H1 (cell line): ENCODE data around the gene KIF21A. TPM values are rescaled to one million over a fixed set of nuclear protein-coding genes. Genes with fewer than 3 reads are reported as not detected.

Experiments used
- CTCF ChIA-PET: fragments of 300-600 bp; sonication (Branson Sonifier 250); formaldehyde crosslinking; loops from one replicate; lab custom pipeline; 2021; ENCODE audit not compliant: partially characterized antibody; lab: Charles Lee
- POLR2A ChIA-PET: fragments of 300-600 bp; sonication (Branson Sonifier 250); formaldehyde crosslinking; loops from one replicate; lab custom pipeline; 2021; ENCODE audit warnings: inconsistent platforms; ENCODE audit not compliant: partially characterized antibody; lab: Charles Lee
- DNase-seq, 2 experiments: peaks; one replicate each; pipeline versions ENCODE4 v3.0.0 to v3.0.0-alpha.2; 2010 to 2022; ENCODE audit warnings: low spot score in 2 of 2, low read depth in 1 of 2, mixed read lengths in 1 of 2
- FAIRE-seq: peaks from 2 replicates; lab custom pipeline; 2011; peaks lifted over from hg19 to GRCh38; lab: Jason Lieb, UNC
- H2AFZ ChIP-seq: 2 replicates; pipeline ENCODE4 v1.8.1; 2012; ENCODE audit warnings: low read length, inconsistent platforms
- H2AK5ac ChIP-seq: 2 replicates; pipeline ENCODE4 v1.6.1; 2013; ENCODE audit warnings: low read depth, low read length
- H2BK120ac ChIP-seq: replicated peaks from 2 replicates; pipeline ENCODE3; 2013; ENCODE audit warnings: low read depth, low read length, inconsistent platforms
- H2BK12ac ChIP-seq: 2 replicates; pipeline ENCODE4 v1.6.1; 2013; ENCODE audit warnings: low read depth, low read length
- H2BK15ac ChIP-seq: 2 replicates; pipeline ENCODE4 v1.6.1; 2013; ENCODE audit warnings: low read length
- H2BK20ac ChIP-seq: 2 replicates; pipeline ENCODE4 v1.6.1; 2013; ENCODE audit warnings: low read length
- H2BK5ac ChIP-seq: 2 replicates; pipeline ENCODE4 v1.6.1; 2013; ENCODE audit warnings: low read depth, low read length
- H3K14ac ChIP-seq: 2 replicates; pipeline ENCODE4 v1.6.1; 2013; ENCODE audit warnings: inconsistent platforms; ENCODE audit not compliant: insufficient read length
- H3K18ac ChIP-seq: 2 replicates; pipeline ENCODE4 v1.6.1; 2013; ENCODE audit warnings: low read length; ENCODE audit errors: extremely low read depth
- H3K23ac ChIP-seq: 2 replicates; pipeline ENCODE4 v1.6.1; 2013; ENCODE audit warnings: inconsistent platforms; ENCODE audit not compliant: insufficient read length
- H3K23me2 ChIP-seq: 2 replicates; pipeline ENCODE4 v1.6.1; 2013; ENCODE audit warnings: low read depth, low read length
- H3K27ac ChIP-seq: 2 replicates; pipeline ENCODE4 v1.6.1; 2011; ENCODE audit warnings: low read depth, low read length, inconsistent platforms
- H3K27me3 ChIP-seq, 4 experiments: replicated peaks in 1 of 4; 1 replicate in 1 of 4; 2 replicates in 3 of 4; pipeline versions ENCODE4 v1.6.1 to v1.8.1; 2011 to 2013; ENCODE audit warnings: low read length in 3 of 4, mild to moderate bottlenecking in 3 of 4, inconsistent platforms in 2 of 4, mixed read lengths in 2 of 4, moderate library complexity in 1 of 4; ENCODE audit not compliant: control insufficient read depth in 3 of 4, insufficient read depth in 3 of 4; ENCODE audit errors: extremely low read depth in 1 of 4
- H3K36me3 ChIP-seq, 4 experiments: 2 replicates each; pipeline versions ENCODE4 v1.6.1 to v1.8.1; 2011 to 2013; ENCODE audit warnings: mild to moderate bottlenecking in 4 of 4, low read length in 3 of 4, moderate library complexity in 2 of 4, control low read depth in 1 of 4, inconsistent platforms in 1 of 4; ENCODE audit not compliant: insufficient read depth in 4 of 4, control insufficient read depth in 2 of 4
- H3K4ac ChIP-seq: replicated peaks from 2 replicates; pipeline ENCODE3; 2013; ENCODE audit warnings: low read length, low read depth, mixed read lengths, inconsistent platforms; ENCODE audit not compliant: insufficient read length
- H3K4me1 ChIP-seq, 4 experiments: replicated peaks in 1 of 4; 1 replicate in 1 of 4; 2 replicates in 3 of 4; pipeline versions ENCODE4 v1.6.1 to v1.8.1; 2011 to 2013; ENCODE audit warnings: low read length in 3 of 4, inconsistent platforms in 2 of 4, mixed read lengths in 1 of 4; ENCODE audit not compliant: insufficient read depth in 4 of 4, control insufficient read depth in 3 of 4
- H3K4me2 ChIP-seq, 2 experiments: 2 replicates each; pipeline versions ENCODE4 v1.6.1 to v1.8.1; 2011 to 2013; ENCODE audit warnings: low read depth in 2 of 2, low read length in 2 of 2, control low read depth in 1 of 2, inconsistent platforms in 1 of 2, mild to moderate bottlenecking in 1 of 2; ENCODE audit not compliant: insufficient read depth in 1 of 2
- H3K4me3 ChIP-seq, 4 experiments: fragments of 200-600, 300-600 bp in 1 of 4; sonication (generic), shearing (Covaris generic), sonication (Bioruptor Twin) in 1 of 4; 2 replicates each; pipeline versions ENCODE4 v1.5.1 to v1.8.1; 2011 to 2016; ENCODE audit warnings: low read length in 4 of 4, low read depth in 3 of 4, control low read depth in 2 of 4, inconsistent platforms in 2 of 4, mild to moderate bottlenecking in 2 of 4, mixed read lengths in 1 of 4, moderate library complexity in 1 of 4; ENCODE audit not compliant: insufficient read depth in 2 of 4; ENCODE audit errors: extremely low read depth in 1 of 4
- H3K56ac ChIP-seq: replicated peaks from 2 replicates; pipeline ENCODE3; 2013; ENCODE audit warnings: low read depth, mild to moderate bottlenecking, mixed read lengths, low read length, inconsistent platforms; ENCODE audit not compliant: insufficient read length
- H3K79me1 ChIP-seq: 2 replicates; pipeline ENCODE4 v1.6.1; 2013; ENCODE audit warnings: low read depth, low read length, control low read depth
- H3K79me2 ChIP-seq, 2 experiments: 2 replicates each; pipeline versions ENCODE4 v1.6.1 to v1.8.1; 2012 to 2013; ENCODE audit warnings: low read length in 2 of 2, mild to moderate bottlenecking in 2 of 2, inconsistent platforms in 1 of 2; ENCODE audit not compliant: insufficient read depth in 2 of 2, control insufficient read depth in 1 of 2
- H3K9ac ChIP-seq, 4 experiments: replicated peaks in 1 of 4; 1 replicate in 1 of 4; 2 replicates in 3 of 4; pipeline versions ENCODE4 v1.6.1 to v1.8.1; 2011 to 2013; ENCODE audit warnings: low read depth in 3 of 4, low read length in 3 of 4, control low read depth in 2 of 4, mild to moderate bottlenecking in 2 of 4, moderate library complexity in 2 of 4, inconsistent platforms in 1 of 4; ENCODE audit errors: extremely low read depth in 1 of 4
- H3K9me3 ChIP-seq, 2 experiments: 2 replicates each; pipeline versions ENCODE4 v1.6.1 to v1.8.1; 2012 to 2013; ENCODE audit warnings: mild to moderate bottlenecking in 2 of 2, moderate library complexity in 2 of 2, control low read depth in 1 of 2, inconsistent platforms in 1 of 2, low read depth in 1 of 2, low read length in 1 of 2, mixed read lengths in 1 of 2; ENCODE audit not compliant: insufficient read depth in 2 of 2
- H4K20me1 ChIP-seq, 2 experiments: replicated peaks in 1 of 2; 2 replicates each; pipeline versions ENCODE3 to v1.8.1; 2011 to 2013; ENCODE audit warnings: inconsistent platforms in 2 of 2, low read length in 2 of 2, mild to moderate bottlenecking in 1 of 2; ENCODE audit not compliant: insufficient read depth in 2 of 2, control insufficient read depth in 1 of 2
- H4K5ac ChIP-seq: 2 replicates; pipeline ENCODE4 v1.6.1; 2013; ENCODE audit warnings: low read length, low read depth, mixed read lengths, inconsistent platforms; ENCODE audit not compliant: insufficient read length
- H4K8ac ChIP-seq: 2 replicates; pipeline ENCODE4 v1.8.0; 2013; ENCODE audit warnings: mild to moderate bottlenecking, moderate library complexity, low read length, inconsistent platforms; ENCODE audit not compliant: insufficient read depth; ENCODE audit errors: extremely low read depth
- H4K91ac ChIP-seq: replicated peaks from 2 replicates; pipeline ENCODE3; 2013; ENCODE audit warnings: low read length, mixed read lengths, inconsistent platforms; ENCODE audit not compliant: insufficient read length
- BRCA1 ChIP-seq: IDR thresholded peaks from 2 replicates; pipeline ENCODE4 v1.6.1; 2012; ENCODE audit warnings: low read depth, low read length, improper control_type of control experiment
- CHD2 ChIP-seq: IDR thresholded peaks from 2 replicates; pipeline ENCODE4 v1.6.1; 2012; ENCODE audit warnings: low read length, improper control_type of control experiment
- CREB1 ChIP-seq: IDR thresholded peaks from 2 replicates; pipeline ENCODE4 v1.6.1; 2012; ENCODE audit warnings: inconsistent platforms
- CTBP2 ChIP-seq: IDR thresholded peaks from 2 replicates; pipeline ENCODE4 v1.7.0; 2011; ENCODE audit warnings: borderline replicate concordance, mild to moderate bottlenecking, moderate library complexity, mixed read lengths, low read length; ENCODE audit not compliant: insufficient read depth, insufficient read length
- EGR1 ChIP-seq: IDR thresholded peaks from 2 replicates; pipeline ENCODE4 v1.6.1; 2011; ENCODE audit warnings: low read depth, low read length, borderline replicate concordance
- HDAC6 ChIP-seq: IDR thresholded peaks from one replicate; pipeline ENCODE4 v1.7.1; 2012; ENCODE audit warnings: low read depth, mild to moderate bottlenecking, inconsistent platforms, low read length, moderate library complexity
- KDM5A ChIP-seq: fragments of 200-600 bp; IDR thresholded peaks from 2 replicates; pipeline ENCODE4 v1.7.1; 2012; ENCODE audit warnings: mild to moderate bottlenecking, low read length, inconsistent platforms, mixed read lengths
- RNF2 ChIP-seq: fragments of 200-900, 300-1000 bp; sonication (generic); IDR thresholded peaks from 2 replicates; pipeline ENCODE4 v1.7.1; 2016; ENCODE audit warnings: borderline replicate concordance, low read depth, mild to moderate bottlenecking, antibody characterized with exemption, low read length; ENCODE audit not compliant: poor library complexity, severe bottlenecking; ENCODE audit errors: missing control alignments
- TAF1 ChIP-seq: IDR thresholded peaks from 2 replicates; pipeline ENCODE4 v1.6.1; 2011; ENCODE audit warnings: mild to moderate bottlenecking, low read depth, low read length
- WGBS, 2 experiments: shearing (Covaris generic) in 1 of 2; methylation state at CpG; one replicate each; pipeline versions ENCODE4 v1.1.6 to v1.1.7; 2013 to 2015; ENCODE audit warnings: low lambda C conversion rate in 2 of 2, mixed read lengths in 2 of 2, inconsistent platforms in 1 of 2, low coverage in 1 of 2, missing lambda C conversion rate in 1 of 2; ENCODE audit not compliant: insufficient replicate concordance in 2 of 2, insufficient coverage in 1 of 2, insufficient read length in 1 of 2; ENCODE audit errors: extremely low coverage in 1 of 2, missing lambda C conversion rate in 1 of 2; 5-methylcytosine and 5-hydroxymethylcytosine counted together
- polyA plus RNA-seq, 7 experiments: library from polyadenylated mRNA; depleted of rRNA in 3 of 7; stranded (reverse) in 5 of 7; unstranded in 2 of 7; fragments of >200 nt in 5 of 7; fragments of 200-250 nt in 2 of 7; gene quantifications; 1 replicate in 5 of 7; 2 replicates in 1 of 7; 4 replicates in 1 of 7; pipeline versions ENCODE4 v1.2.1 to v1.2.3, GENCODE V29; 2011 to 2013; ENCODE audit warnings: missing spikeins in 2 of 7, mixed read lengths in 2 of 7
- total RNA-seq: library from RNA; stranded (reverse); fragmentation: NEBNext Ultra II Directional; extraction: Animal tissue kit (Norgen Biotek cat#: 25700); gene quantifications from 2 replicates; pipeline ENCODE4 v1.2.1, GENCODE V29; 2021

Gene KIF21A
- total and polyA plus RNA-seq, 2 of the 8 experiments (the other 6 are each of a cell fraction or from before 2014, with no cell fraction given) = 10.0 to 26.0 TPM

GRCh38 chr12:39309516-39309915 lies 133.4 kb downstream of the KIF21A start:
- no peak overlapping the region for H2BK15ac ChIP-seq
- CTCF ChIA-PET = no interaction called here
- no peaks in the 10 kb centered on the region for H3K23me2 ChIP-seq
- no peak overlapping the region for H3K23ac ChIP-seq
- no peak overlapping the region for H2AK5ac ChIP-seq
- H3K4ac ChIP-seq = no peak overlapping the region
- H3K9ac ChIP-seq = no peak overlapping the region
- no peak overlapping the region for H4K8ac ChIP-seq
- H2BK20ac ChIP-seq = no peak overlapping the region
- H2BK120ac ChIP-seq = no peak overlapping the region
- no peaks in the 10 kb centered on the region for H3K79me2 ChIP-seq
- DNase-seq = no peak
- no peak overlapping the region for H3K27ac ChIP-seq
- 90% methylated on average over 4 of the region's 4 CpGs; no CpG with 5 or more reads in 1 of the 2 experiments for WGBS, 2 experiments
- no peak overlapping the region for H3K4me2 ChIP-seq
- no peak overlapping the region for H3K18ac ChIP-seq
- 0 out of 8 replicates have a peak, but pooled peaks cover 0 to 3% (median 0%) of the 10 kb centered on the region in 4 experiments for H3K36me3 ChIP-seq
- no peaks in the 10 kb centered on the region for H3K4me1 ChIP-seq
- H4K20me1 ChIP-seq = no peaks in the 10 kb centered on the region
- H2BK5ac ChIP-seq = no peak overlapping the region
- no peak overlapping the region for H2BK12ac ChIP-seq
- no peaks in the 10 kb centered on the region for H3K79me1 ChIP-seq
- no peak for FAIRE-seq
- no peak overlapping the region for H3K4me3 ChIP-seq
- H4K5ac ChIP-seq = no peak overlapping the region
- H3K27me3 ChIP-seq = no peaks in the 10 kb centered on the region
- H2AFZ ChIP-seq = no peak overlapping the region
- H3K9me3 ChIP-seq = no peaks in the 10 kb centered on the region
- H3K56ac ChIP-seq = no peak overlapping the region
- POLR2A ChIA-PET = no interaction called here
- H4K91ac ChIP-seq = no peak overlapping the region
- H3K14ac ChIP-seq = no peak overlapping the region
- no peak for TF ChIP-seq HDAC6
- TF ChIP-seq KDM5A = no peak
- no peak for TF ChIP-seq CREB1
- TF ChIP-seq RNF2 = no peak
- TF ChIP-seq TAF1 = no peak
- TF ChIP-seq EGR1 = no peak
- no peak for TF ChIP-seq BRCA1
- no peak for TF ChIP-seq CHD2
- no peak for TF ChIP-seq CTBP2
